ENCODE results near the gene STAG1.

- TF ChIP-seq POLR2AphosphoS5 (IDR thresholded peaks at IDR 0.05; ENCODE audit: low read depth, low read length): no peak
- no peak for TF ChIP-seq TAF1 (IDR thresholded peaks at IDR 0.05; ENCODE audit: low read depth, low read length)
Measured at GRCh38 chr3:136714020-136714419, 38.2 kb downstream of the STAG1 start.

All from GM12891 (cell line).